C4-2B (cell line): ENCODE measurements around the gene RNPS1.

Source experiments
- ZFX ChIP-seq: fragments of 450-650 bp; IDR thresholded peaks from 2 replicates; pipeline ENCODE4 v1.6.1; 2017
- TF ChIP-seq, protein P1 (sequence below): fragments of 450-650 bp; conservative IDR thresholded peaks from 2 replicates; pipeline ENCODE4 v1.5.1; 2017; ENCODE audit warnings: mild to moderate bottlenecking

GRCh38 chr16:2209258-2210008 is 58.5 kb downstream of the RNPS1 start:
- TF ChIP-seq, protein P1, sequence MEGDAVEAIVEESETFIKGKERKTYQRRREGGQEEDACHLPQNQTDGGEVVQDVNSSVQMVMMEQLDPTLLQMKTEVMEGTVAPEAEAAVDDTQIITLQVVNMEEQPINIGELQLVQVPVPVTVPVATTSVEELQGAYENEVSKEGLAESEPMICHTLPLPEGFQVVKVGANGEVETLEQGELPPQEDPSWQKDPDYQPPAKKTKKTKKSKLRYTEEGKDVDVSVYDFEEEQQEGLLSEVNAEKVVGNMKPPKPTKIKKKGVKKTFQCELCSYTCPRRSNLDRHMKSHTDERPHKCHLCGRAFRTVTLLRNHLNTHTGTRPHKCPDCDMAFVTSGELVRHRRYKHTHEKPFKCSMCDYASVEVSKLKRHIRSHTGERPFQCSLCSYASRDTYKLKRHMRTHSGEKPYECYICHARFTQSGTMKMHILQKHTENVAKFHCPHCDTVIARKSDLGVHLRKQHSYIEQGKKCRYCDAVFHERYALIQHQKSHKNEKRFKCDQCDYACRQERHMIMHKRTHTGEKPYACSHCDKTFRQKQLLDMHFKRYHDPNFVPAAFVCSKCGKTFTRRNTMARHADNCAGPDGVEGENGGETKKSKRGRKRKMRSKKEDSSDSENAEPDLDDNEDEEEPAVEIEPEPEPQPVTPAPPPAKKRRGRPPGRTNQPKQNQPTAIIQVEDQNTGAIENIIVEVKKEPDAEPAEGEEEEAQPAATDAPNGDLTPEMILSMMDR, result no peak
- no peak for TF ChIP-seq ZFX
